GM21576 (cell line): ENCODE data around the gene CAMK2D.

Experiments used
- ATAC-seq: cut with Tn5 transposase; IDR thresholded peaks from one replicate; pipeline ENCODE4 v1.9.1; 2021; ENCODE audit warnings: mild to moderate bottlenecking, moderate library complexity; ENCODE audit not compliant: unreplicated experiment

CAMK2D gene

GRCh38 chr4:113643505-113643904 is 118.0 kb downstream of the CAMK2D start:
- no peak for ATAC-seq

- peak; percentile 79 for ATAC-seq
These were observed 120.5 kb downstream of the CAMK2D start for GRCh38 chr4:113641025-113641431.

GRCh38 chr4:113639326-113639725 is 122.2 kb downstream of the CAMK2D start:
- ATAC-seq: peak; percentile 28

GRCh38 chr4:113638562-113638832 is 123.0 kb downstream of the CAMK2D start:
- ATAC-seq: no peak

- ATAC-seq: no peak
These were observed 123.5 kb downstream of the CAMK2D start for GRCh38 chr4:113637823-113638561.

- no peak for ATAC-seq
These were observed 124.2 kb downstream of the CAMK2D start for GRCh38 chr4:113637363-113637762.

GRCh38 chr4:113636877-113637276 is 124.7 kb downstream of the CAMK2D start:
- ATAC-seq: no peak

GRCh38 chr4:113636438-113636818 is 125.1 kb downstream of the CAMK2D start:
- no peak for ATAC-seq

GRCh38 chr4:113635739-113636437 is 125.7 kb downstream of the CAMK2D start:
- ATAC-seq: no peak

- ATAC-seq: no peak
These were observed 127.2 kb downstream of the CAMK2D start for GRCh38 chr4:113634081-113634969.

- no peak for ATAC-seq
These were observed 128.1 kb downstream of the CAMK2D start for GRCh38 chr4:113633467-113633866.

GRCh38 chr4:113628711-113629110 is 132.8 kb downstream of the CAMK2D start:
- ATAC-seq: no peak

GRCh38 chr4:113627321-113627720 is 134.2 kb downstream of the CAMK2D start:
- ATAC-seq: no peak

GRCh38 chr4:113625902-113626301 is 135.6 kb downstream of the CAMK2D start:
- ATAC-seq: no peak

- ATAC-seq: no peak
These were observed 138.2 kb downstream of the CAMK2D start for GRCh38 chr4:113623274-113623894.

GRCh38 chr4:113621633-113622032 is 139.9 kb downstream of the CAMK2D start:
- ATAC-seq: no peak

GRCh38 chr4:113620032-113620431 is 141.5 kb downstream of the CAMK2D start:
- no peak for ATAC-seq

- ATAC-seq: no peak
These were observed 142.0 kb downstream of the CAMK2D start for GRCh38 chr4:113619526-113619925.

GRCh38 chr4:113618205-113618604 is 143.3 kb downstream of the CAMK2D start:
- no peak for ATAC-seq

- no peak for ATAC-seq
These were observed 144.3 kb downstream of the CAMK2D start for GRCh38 chr4:113617195-113617594.

- ATAC-seq: no peak
These were observed 145.1 kb downstream of the CAMK2D start for GRCh38 chr4:113616443-113616842.
